ENCODE data around the gene ALPK3. TPM values are rescaled to one million over a fixed set of nuclear protein-coding genes. Genes with fewer than 3 reads are reported as not detected.

The ALPK3 gene
- total RNA-seq, 4 donors from 2014 or later: 131 to 406 (median 305) TPM

GRCh38 chr15:84855765-84856164, 38.6 kb downstream of the ALPK3 start:
- TF ChIP-seq POLR2A (IDR thresholded peaks at IDR 0.05): no peak
- no peak for TF ChIP-seq CTCF (IDR thresholded peaks at IDR 0.05 in 4 of 5, conservative IDR thresholded peaks at IDR 0.05 in 1 of 5)
- intact Hi-C loops (cut with DNase I; ENCODE audit: low total_unique reads): no loop called here
- Histone ChIP-seq H3K36me3 (peaks cover 0 to 61% of the 10 kb centered on the region in 2 donors), H3K4me3 (no peak overlapping the region), H3K9me3 (no peaks in the 10 kb centered on the region), H3K27ac (peak overlapping the region; percentile 76 to 86 (median 80)), H3K4me1 (peaks cover 41 to 42% of the 10 kb centered on the region in 2 donors), H3K27me3 (no peaks in the 10 kb centered on the region)
- DNase-seq: no peak
- no peak for ATAC-seq
- in situ Hi-C loops (cut with MboI; ENCODE audit: low sequenced_read_pairs in 4 of 4): no loop called here

- Histone ChIP-seq H3K4me3 (no peak overlapping the region), H3K27ac (peak overlapping the region; percentile 76 to 86 (median 80)), H3K36me3 (peaks cover 0 to 68% of the 10 kb centered on the region in 2 donors), H3K9me3 (no peaks in the 10 kb centered on the region), H3K4me1 (peaks cover 35 to 42% of the 10 kb centered on the region in 2 donors), H3K27me3 (no peaks in the 10 kb centered on the region)
- DNase-seq (peak in 1 of 2 donors; percentile 66), ATAC-seq (peak; percentile 19 to 59)
- TF ChIP-seq CTCF (IDR thresholded peaks at IDR 0.05 in 4 of 5, conservative IDR thresholded peaks at IDR 0.05 in 1 of 5) (no peak), POLR2A (IDR thresholded peaks at IDR 0.05) (peak in 1 of 2 donors; percentile 10)
- in situ Hi-C loops (cut with MboI; ENCODE audit: low sequenced_read_pairs in 4 of 4) (no loop called here), intact Hi-C loops (cut with DNase I; ENCODE audit: low total_unique reads) (no loop called here)
Measured at GRCh38 chr15:84856731-84857417, 39.7 kb downstream of the ALPK3 start.

- in situ Hi-C loops (cut with MboI; ENCODE audit: low sequenced_read_pairs in 4 of 4) (no loop called here), intact Hi-C loops (cut with DNase I; ENCODE audit: low total_unique reads) (no loop called here)
- Histone ChIP-seq H3K27me3 (no peaks in the 10 kb centered on the region), H3K27ac (peak overlapping the region; percentile 76 to 86 (median 80)), H3K4me3 (no peak overlapping the region), H3K9me3 (no peaks in the 10 kb centered on the region), H3K36me3 (peaks cover 0 to 74% of the 10 kb centered on the region in 2 donors), H3K4me1 (peaks cover 33 to 39% of the 10 kb centered on the region in 2 donors)
- TF ChIP-seq CTCF (IDR thresholded peaks at IDR 0.05 in 4 of 5, conservative IDR thresholded peaks at IDR 0.05 in 1 of 5): no peak
- no peak for TF ChIP-seq POLR2A (IDR thresholded peaks at IDR 0.05)
- DNase-seq (no peak), ATAC-seq (no peak)
Measured at GRCh38 chr15:84857418-84858004, 40.4 kb downstream of the ALPK3 start.

- Histone ChIP-seq H3K4me3 (no peak overlapping the region), H3K36me3 (peaks cover 0 to 81% of the 10 kb centered on the region in 2 donors), H3K27ac (peak overlapping the region; percentile 76 to 86 (median 80)), H3K27me3 (no peaks in the 10 kb centered on the region), H3K4me1 (peaks cover 25 to 32% of the 10 kb centered on the region in 2 donors), H3K9me3 (no peaks in the 10 kb centered on the region)
- ATAC-seq: no peak
- no peak for TF ChIP-seq POLR2A (IDR thresholded peaks at IDR 0.05)
- no peak for DNase-seq
- intact Hi-C loops (cut with DNase I; ENCODE audit: low total_unique reads) (no loop called here), in situ Hi-C loops (cut with MboI; ENCODE audit: low sequenced_read_pairs in 4 of 4) (no loop called here)
Measured at GRCh38 chr15:84858231-84858630, 41.1 kb downstream of the ALPK3 start.

- TF ChIP-seq POLR2A (IDR thresholded peaks at IDR 0.05) (no peak), CTCF (IDR thresholded peaks at IDR 0.05 in 4 of 5, conservative IDR thresholded peaks at IDR 0.05 in 1 of 5) (no peak)
- H3K4me3 ChIP-seq: no peak overlapping the region
- H3K27me3 ChIP-seq: no peaks in the 10 kb centered on the region
- peak overlapping the region; percentile 76 to 86 (median 80) for H3K27ac ChIP-seq
- in situ Hi-C loops (cut with MboI; ENCODE audit: low sequenced_read_pairs in 4 of 4) (no loop called here), intact Hi-C loops (cut with DNase I; ENCODE audit: low total_unique reads) (loop anchor here (1.0 kb wide), 1 partner anchor 13 kb away; no protein-coding TSS in a partner anchor)
- no peaks in the 10 kb centered on the region for H3K9me3 ChIP-seq
- ATAC-seq (peak; percentile 37 to 40), DNase-seq (peak in 1 of 2 donors; percentile 70)
- H3K36me3 ChIP-seq: peaks cover 1 to 90% of the 10 kb centered on the region in 2 donors
- peaks cover 20 to 34% of the 10 kb centered on the region in 2 donors for H3K4me1 ChIP-seq
Measured at GRCh38 chr15:84859144-84859543, 42.0 kb downstream of the ALPK3 start.
